ENCODE results near the gene KCTD16.

The KCTD16 gene

GRCh38 chr5:144189800-144190429 lies 19.2 kb downstream of the KCTD16 start:
- Histone ChIP-seq H3K9ac (ENCODE audit: low read length in 5 of 5) (no peak overlapping the region), H3K27ac (ENCODE audit: low read depth, low read length) (no peak overlapping the region), H3K4me3 (ENCODE audit: low read depth in 1 of 5, low read length in 5 of 5) (no peak overlapping the region), H3K36me3 (ENCODE audit: control insufficient read depth in 5 of 5, insufficient read depth in 5 of 5, low read length in 5 of 5) (no peaks in the 10 kb centered on the region), H3K4me1 (ENCODE audit: control insufficient read depth in 5 of 5, insufficient read depth in 5 of 5, low read length in 5 of 5) (peaks cover 0 to 11% (median 7%) of the 10 kb centered on the region in 5 donors), H3K9me3 (ENCODE audit: control insufficient read depth in 5 of 5, low read length in 5 of 5) (no peaks in the 10 kb centered on the region), H3K27me3 (ENCODE audit: control insufficient read depth in 5 of 5, insufficient read depth in 4 of 5, low read length in 5 of 5) (peaks cover 0 to 2% (median 0%) of the 10 kb centered on the region in 5 donors)

GRCh38 chr5:144191531-144191930 lies 20.9 kb downstream of the KCTD16 start:
- Histone ChIP-seq H3K4me3 (ENCODE audit: low read depth in 1 of 5, low read length in 5 of 5) (peak overlapping the region in 1 of 5 donors; percentile 15), H3K27me3 (ENCODE audit: control insufficient read depth in 5 of 5, insufficient read depth in 4 of 5, low read length in 5 of 5) (peaks cover 0 to 2% (median 0%) of the 10 kb centered on the region in 5 donors), H3K27ac (ENCODE audit: low read depth, low read length) (no peak overlapping the region), H3K36me3 (ENCODE audit: control insufficient read depth in 5 of 5, insufficient read depth in 5 of 5, low read length in 5 of 5) (no peaks in the 10 kb centered on the region), H3K9me3 (ENCODE audit: control insufficient read depth in 5 of 5, low read length in 5 of 5) (no peaks in the 10 kb centered on the region), H3K4me1 (ENCODE audit: control insufficient read depth in 5 of 5, insufficient read depth in 5 of 5, low read length in 5 of 5) (peaks cover 0 to 11% (median 7%) of the 10 kb centered on the region in 5 donors), H3K9ac (ENCODE audit: low read length in 5 of 5) (no peak overlapping the region)

- no peaks in the 10 kb centered on the region for H3K9me3 ChIP-seq (ENCODE audit: control insufficient read depth in 5 of 5, low read length in 5 of 5)
- no peak overlapping the region for H3K9ac ChIP-seq (ENCODE audit: low read length in 5 of 5)
- H3K27ac ChIP-seq (ENCODE audit: low read depth, low read length): no peak overlapping the region
- H3K4me3 ChIP-seq (ENCODE audit: low read depth in 1 of 5, low read length in 5 of 5): peak overlapping the region in 1 of 5 donors; percentile 15
- H3K36me3 ChIP-seq (ENCODE audit: control insufficient read depth in 5 of 5, insufficient read depth in 5 of 5, low read length in 5 of 5): no peaks in the 10 kb centered on the region
- H3K4me1 ChIP-seq (ENCODE audit: control insufficient read depth in 5 of 5, insufficient read depth in 5 of 5, low read length in 5 of 5): peaks cover 0 to 11% (median 7%) of the 10 kb centered on the region in 5 donors
- peaks cover 0 to 3% (median 0%) of the 10 kb centered on the region in 5 donors for H3K27me3 ChIP-seq (ENCODE audit: control insufficient read depth in 5 of 5, insufficient read depth in 4 of 5, low read length in 5 of 5)
These were observed 21.3 kb downstream of the KCTD16 start for GRCh38 chr5:144191998-144192397.

- H3K36me3 ChIP-seq (ENCODE audit: control insufficient read depth in 5 of 5, insufficient read depth in 5 of 5, low read length in 5 of 5): no peaks in the 10 kb centered on the region
- peaks cover 0 to 8% (median 4%) of the 10 kb centered on the region in 5 donors for H3K4me1 ChIP-seq (ENCODE audit: control insufficient read depth in 5 of 5, insufficient read depth in 5 of 5, low read length in 5 of 5)
- H3K27ac ChIP-seq (ENCODE audit: low read depth, low read length): no peak overlapping the region
- H3K9me3 ChIP-seq (ENCODE audit: control insufficient read depth in 5 of 5, low read length in 5 of 5): no peaks in the 10 kb centered on the region
- no peak overlapping the region for H3K9ac ChIP-seq (ENCODE audit: low read length in 5 of 5)
- peaks cover 0 to 3% (median 0%) of the 10 kb centered on the region in 5 donors for H3K27me3 ChIP-seq (ENCODE audit: control insufficient read depth in 5 of 5, insufficient read depth in 4 of 5, low read length in 5 of 5)
- no peak overlapping the region for H3K4me3 ChIP-seq (ENCODE audit: low read depth in 1 of 5, low read length in 5 of 5)
These were observed 22.0 kb downstream of the KCTD16 start for GRCh38 chr5:144192661-144193060.

- H3K27me3 ChIP-seq (ENCODE audit: control insufficient read depth in 5 of 5, insufficient read depth in 4 of 5, low read length in 5 of 5): peaks cover 0 to 4% (median 0%) of the 10 kb centered on the region in 5 donors
- no peaks in the 10 kb centered on the region for H3K9me3 ChIP-seq (ENCODE audit: control insufficient read depth in 5 of 5, low read length in 5 of 5)
- no peaks in the 10 kb centered on the region for H3K36me3 ChIP-seq (ENCODE audit: control insufficient read depth in 5 of 5, insufficient read depth in 5 of 5, low read length in 5 of 5)
- no peak overlapping the region for H3K4me3 ChIP-seq (ENCODE audit: low read depth in 1 of 5, low read length in 5 of 5)
- H3K27ac ChIP-seq (ENCODE audit: low read depth, low read length): no peak overlapping the region
- peaks cover 0 to 3% (median 0%) of the 10 kb centered on the region in 5 donors for H3K4me1 ChIP-seq (ENCODE audit: control insufficient read depth in 5 of 5, insufficient read depth in 5 of 5, low read length in 5 of 5)
- no peak overlapping the region for H3K9ac ChIP-seq (ENCODE audit: low read length in 5 of 5)
These were observed 23.5 kb downstream of the KCTD16 start for GRCh38 chr5:144194144-144194543.

GRCh38 chr5:144195448-144195847 lies 24.8 kb downstream of the KCTD16 start:
- Histone ChIP-seq H3K36me3 (ENCODE audit: control insufficient read depth in 5 of 5, insufficient read depth in 5 of 5, low read length in 5 of 5) (no peaks in the 10 kb centered on the region), H3K4me3 (ENCODE audit: low read depth in 1 of 5, low read length in 5 of 5) (no peak overlapping the region), H3K27ac (ENCODE audit: low read depth, low read length) (no peak overlapping the region), H3K9ac (ENCODE audit: low read length in 5 of 5) (no peak overlapping the region), H3K9me3 (ENCODE audit: control insufficient read depth in 5 of 5, low read length in 5 of 5) (no peaks in the 10 kb centered on the region), H3K27me3 (ENCODE audit: control insufficient read depth in 5 of 5, insufficient read depth in 4 of 5, low read length in 5 of 5) (peaks cover 0 to 6% (median 5%) of the 10 kb centered on the region in 5 donors), H3K4me1 (ENCODE audit: control insufficient read depth in 5 of 5, insufficient read depth in 5 of 5, low read length in 5 of 5) (peaks cover 0 to 3% (median 0%) of the 10 kb centered on the region in 5 donors)

- Histone ChIP-seq H3K9me3 (ENCODE audit: control insufficient read depth in 5 of 5, low read length in 5 of 5) (no peaks in the 10 kb centered on the region), H3K4me3 (ENCODE audit: low read depth in 1 of 5, low read length in 5 of 5) (no peak overlapping the region), H3K36me3 (ENCODE audit: control insufficient read depth in 5 of 5, insufficient read depth in 5 of 5, low read length in 5 of 5) (no peaks in the 10 kb centered on the region), H3K9ac (ENCODE audit: low read length in 5 of 5) (no peak overlapping the region), H3K27ac (ENCODE audit: low read depth, low read length) (no peak overlapping the region), H3K27me3 (ENCODE audit: control insufficient read depth in 5 of 5, insufficient read depth in 4 of 5, low read length in 5 of 5) (peaks cover 0 to 6% (median 5%) of the 10 kb centered on the region in 5 donors), H3K4me1 (ENCODE audit: control insufficient read depth in 5 of 5, insufficient read depth in 5 of 5, low read length in 5 of 5) (peaks cover 0 to 3% (median 0%) of the 10 kb centered on the region in 5 donors)
These were observed 25.9 kb downstream of the KCTD16 start for GRCh38 chr5:144196612-144197011.

GRCh38 chr5:144198386-144198785 lies 27.7 kb downstream of the KCTD16 start:
- Histone ChIP-seq H3K27ac (ENCODE audit: low read depth, low read length) (no peak overlapping the region), H3K4me1 (ENCODE audit: control insufficient read depth in 5 of 5, insufficient read depth in 5 of 5, low read length in 5 of 5) (peaks cover 0 to 1% (median 0%) of the 10 kb centered on the region in 5 donors), H3K9ac (ENCODE audit: low read length in 5 of 5) (no peak overlapping the region), H3K4me3 (ENCODE audit: low read depth in 1 of 5, low read length in 5 of 5) (no peak overlapping the region), H3K27me3 (ENCODE audit: control insufficient read depth in 5 of 5, insufficient read depth in 4 of 5, low read length in 5 of 5) (peaks cover 0 to 11% (median 5%) of the 10 kb centered on the region in 5 donors), H3K9me3 (ENCODE audit: control insufficient read depth in 5 of 5, low read length in 5 of 5) (no peaks in the 10 kb centered on the region), H3K36me3 (ENCODE audit: control insufficient read depth in 5 of 5, insufficient read depth in 5 of 5, low read length in 5 of 5) (no peaks in the 10 kb centered on the region)

- no peaks in the 10 kb centered on the region for H3K9me3 ChIP-seq (ENCODE audit: control insufficient read depth in 5 of 5, low read length in 5 of 5)
- H3K4me1 ChIP-seq (ENCODE audit: control insufficient read depth in 5 of 5, insufficient read depth in 5 of 5, low read length in 5 of 5): peaks cover 0 to 9% (median 7%) of the 10 kb centered on the region in 5 donors
- H3K4me3 ChIP-seq (ENCODE audit: low read depth in 1 of 5, low read length in 5 of 5): no peak overlapping the region
- H3K9ac ChIP-seq (ENCODE audit: low read length in 5 of 5): no peak overlapping the region
- H3K27me3 ChIP-seq (ENCODE audit: control insufficient read depth in 5 of 5, insufficient read depth in 4 of 5, low read length in 5 of 5): peaks cover 10 to 23% (median 14%) of the 10 kb centered on the region in 5 donors
- no peak overlapping the region for H3K27ac ChIP-seq (ENCODE audit: low read depth, low read length)
- H3K36me3 ChIP-seq (ENCODE audit: control insufficient read depth in 5 of 5, insufficient read depth in 5 of 5, low read length in 5 of 5): no peaks in the 10 kb centered on the region
These were observed 30.9 kb downstream of the KCTD16 start for GRCh38 chr5:144201588-144201987.

GRCh38 chr5:144202072-144202471 lies 31.4 kb downstream of the KCTD16 start:
- Histone ChIP-seq H3K36me3 (ENCODE audit: control insufficient read depth in 5 of 5, insufficient read depth in 5 of 5, low read length in 5 of 5) (no peaks in the 10 kb centered on the region), H3K4me1 (ENCODE audit: control insufficient read depth in 5 of 5, insufficient read depth in 5 of 5, low read length in 5 of 5) (peaks cover 0 to 9% (median 7%) of the 10 kb centered on the region in 5 donors), H3K9ac (ENCODE audit: low read length in 5 of 5) (no peak overlapping the region), H3K27me3 (ENCODE audit: control insufficient read depth in 5 of 5, insufficient read depth in 4 of 5, low read length in 5 of 5) (peaks cover 13 to 28% (median 15%) of the 10 kb centered on the region in 5 donors), H3K9me3 (ENCODE audit: control insufficient read depth in 5 of 5, low read length in 5 of 5) (no peaks in the 10 kb centered on the region), H3K4me3 (ENCODE audit: low read depth in 1 of 5, low read length in 5 of 5) (no peak overlapping the region), H3K27ac (ENCODE audit: low read depth, low read length) (no peak overlapping the region)
